Dendritic cell treated with granulocyte-macrophage colony-stimulating factor and Interleukin-4, amounts not matched to agents 40 ng/mL and 50 ng/mL, for 4 days (primary cell): ENCODE measurements around the gene GPR39.
A peak's percentile ranks its signal among the peaks of the same experiment; 100 is the strongest.

Experiments
- H3K27ac Mint-ChIP-seq: one replicate; pipeline ENCODE4 v1.8.0; 2022; ENCODE audit warnings: mild to moderate bottlenecking, mixed read lengths
- H3K27me3 Mint-ChIP-seq: one replicate; pipeline ENCODE4 v1.8.0; 2022; ENCODE audit warnings: mild to moderate bottlenecking, mixed read lengths
- H3K36me3 Mint-ChIP-seq: one replicate; pipeline ENCODE4 v1.8.0; 2022; ENCODE audit warnings: low read depth, mixed read lengths
- H3K4me1 Mint-ChIP-seq: one replicate; pipeline ENCODE4 v1.8.0; 2022; ENCODE audit warnings: low read depth, mixed read lengths
- H3K4me3 Mint-ChIP-seq: one replicate; pipeline ENCODE4 v1.8.0; 2022; ENCODE audit warnings: mild to moderate bottlenecking, moderate library complexity, mixed read lengths
- H3K9me3 Mint-ChIP-seq: one replicate; pipeline ENCODE4 v1.8.0; 2022; ENCODE audit warnings: mixed read lengths
- intact Hi-C: fragments of 100-400 bp; cut with micrococcal nuclease; formaldehyde crosslinking; loops from one replicate; pipeline ENCODE4 v1.15.0; 2022

GPR39 gene

DNA sequence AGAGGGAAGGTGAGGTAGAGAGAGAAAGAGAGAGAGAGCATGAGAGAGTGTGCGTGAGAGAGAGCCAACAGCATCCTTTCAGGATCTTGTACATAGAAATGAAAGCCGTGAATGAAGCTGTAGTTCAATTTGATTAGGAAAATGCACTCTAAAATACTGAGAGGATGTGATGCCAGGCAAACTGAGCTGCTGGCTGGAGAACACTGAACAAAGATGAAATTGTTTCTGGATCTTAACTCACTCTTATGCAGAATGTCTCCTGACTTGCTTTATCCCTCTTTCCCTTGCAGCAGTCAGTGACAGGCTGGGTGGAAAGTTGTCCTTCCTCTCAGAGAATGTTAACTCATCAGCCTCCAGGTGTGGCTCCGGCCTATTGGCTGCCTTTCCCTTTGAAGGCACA lies 242.7 kb downstream of the GPR39 start:
- H3K36me3 Mint-ChIP-seq, result no peaks in the 10 kb centered on the region
- H3K27me3 Mint-ChIP-seq, result peaks cover 11% of the 10 kb centered on the region
- intact Hi-C loops, result no loop called here
- H3K27ac Mint-ChIP-seq, result no peak overlapping the region
- H3K9me3 Mint-ChIP-seq, result no peaks in the 10 kb centered on the region
- no peak overlapping the region for H3K4me3 Mint-ChIP-seq
- H3K4me1 Mint-ChIP-seq, result no peaks in the 10 kb centered on the region

DNA sequence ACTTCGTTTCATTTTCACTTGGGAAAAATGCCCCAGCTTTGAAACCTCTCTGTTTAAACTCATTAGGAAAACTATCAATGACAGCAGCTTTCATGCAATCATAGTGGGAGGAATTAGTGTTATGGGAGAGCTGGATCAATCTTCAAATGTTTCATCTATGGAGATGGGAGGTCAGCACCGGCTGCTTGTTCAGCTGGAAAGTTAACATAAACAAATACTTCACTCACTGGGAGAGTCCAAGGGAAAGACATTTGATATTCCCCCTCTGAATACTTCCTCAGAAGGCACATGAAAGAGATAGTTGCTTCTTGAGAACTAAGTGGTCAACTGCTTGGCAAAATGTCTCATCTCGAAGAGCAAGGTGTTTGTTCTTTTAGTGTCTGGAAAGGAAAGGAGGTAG lies 246.1 kb downstream of the GPR39 start:
- intact Hi-C loops, result loop anchor here (10.0 kb wide), 1 partner anchor 118 kb away; no protein-coding TSS in a partner anchor
- H3K27ac Mint-ChIP-seq, result no peak overlapping the region
- H3K9me3 Mint-ChIP-seq, result no peaks in the 10 kb centered on the region
- no peaks in the 10 kb centered on the region for H3K36me3 Mint-ChIP-seq
- H3K4me3 Mint-ChIP-seq, result no peak overlapping the region
- peaks cover 27% of the 10 kb centered on the region for H3K27me3 Mint-ChIP-seq
- no peaks in the 10 kb centered on the region for H3K4me1 Mint-ChIP-seq

DNA sequence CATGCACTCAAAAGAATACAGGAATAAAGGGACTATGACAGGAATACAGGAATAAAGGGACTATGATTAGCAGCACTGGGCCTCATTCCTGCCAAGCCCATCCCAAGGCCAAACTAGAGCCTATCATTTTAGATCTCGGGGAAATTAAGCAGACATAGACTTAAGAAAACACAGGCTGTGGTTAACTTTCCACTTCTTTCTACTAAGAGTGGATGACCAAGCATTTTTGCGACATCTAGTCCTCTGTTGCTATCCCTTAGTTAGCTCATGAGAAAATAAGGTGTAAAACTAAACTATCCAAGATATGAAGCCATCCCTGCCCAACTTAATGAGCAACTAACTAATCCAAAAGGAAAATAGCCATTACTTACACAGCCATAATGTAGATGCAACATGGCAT lies 247.5 kb downstream of the GPR39 start:
- no peaks in the 10 kb centered on the region for H3K36me3 Mint-ChIP-seq
- H3K4me1 Mint-ChIP-seq, result no peaks in the 10 kb centered on the region
- no peaks in the 10 kb centered on the region for H3K9me3 Mint-ChIP-seq
- no peak overlapping the region for H3K4me3 Mint-ChIP-seq
- H3K27ac Mint-ChIP-seq, result no peak overlapping the region
- H3K27me3 Mint-ChIP-seq, result peaks cover 40% of the 10 kb centered on the region
- intact Hi-C loops, result loop anchor here (10.0 kb wide), 1 partner anchor 119 kb away; no protein-coding TSS in a partner anchor

DNA sequence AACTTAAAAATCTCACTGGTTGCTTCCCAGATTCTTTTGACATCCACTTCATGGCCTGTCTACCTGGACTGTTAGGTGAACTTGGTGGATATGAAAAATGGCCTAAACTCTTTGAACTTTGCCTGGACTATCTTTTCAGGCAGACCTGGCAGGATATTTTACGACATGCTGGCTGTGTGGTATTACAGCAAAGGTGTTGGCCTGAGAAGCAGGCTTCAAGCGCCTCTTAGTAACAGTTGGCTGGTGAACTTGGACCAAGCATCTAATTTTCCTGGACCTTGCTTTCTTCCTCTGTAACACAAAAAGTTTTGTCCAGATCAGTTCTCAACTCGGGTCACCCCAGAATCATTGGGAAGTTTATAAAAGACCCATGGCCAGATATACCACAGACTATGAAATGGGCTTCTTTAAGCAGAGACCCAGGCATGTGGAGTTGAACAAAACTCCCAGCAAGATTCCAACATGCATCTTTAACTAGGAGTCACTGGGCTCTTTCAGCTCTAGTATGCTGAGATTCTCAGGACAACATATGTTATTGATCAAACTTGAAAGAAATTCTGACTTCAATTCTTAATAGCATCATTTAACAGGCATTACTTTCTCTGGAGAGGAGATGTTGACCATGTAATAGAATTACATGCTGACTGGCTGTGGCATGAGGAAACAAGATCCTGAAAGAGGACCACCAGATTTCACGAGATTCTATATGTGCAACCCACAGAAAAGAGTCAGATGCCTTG lies 249.0 kb downstream of the GPR39 start:
- no peak overlapping the region for H3K4me3 Mint-ChIP-seq
- intact Hi-C loops, result loop anchor here (10.0 kb wide), 1 partner anchor 121 kb away; no protein-coding TSS in a partner anchor
- H3K27ac Mint-ChIP-seq, result no peak overlapping the region
- H3K36me3 Mint-ChIP-seq, result no peaks in the 10 kb centered on the region
- H3K9me3 Mint-ChIP-seq, result no peaks in the 10 kb centered on the region
- peaks cover 54% of the 10 kb centered on the region for H3K27me3 Mint-ChIP-seq
- H3K4me1 Mint-ChIP-seq, result no peaks in the 10 kb centered on the region

DNA sequence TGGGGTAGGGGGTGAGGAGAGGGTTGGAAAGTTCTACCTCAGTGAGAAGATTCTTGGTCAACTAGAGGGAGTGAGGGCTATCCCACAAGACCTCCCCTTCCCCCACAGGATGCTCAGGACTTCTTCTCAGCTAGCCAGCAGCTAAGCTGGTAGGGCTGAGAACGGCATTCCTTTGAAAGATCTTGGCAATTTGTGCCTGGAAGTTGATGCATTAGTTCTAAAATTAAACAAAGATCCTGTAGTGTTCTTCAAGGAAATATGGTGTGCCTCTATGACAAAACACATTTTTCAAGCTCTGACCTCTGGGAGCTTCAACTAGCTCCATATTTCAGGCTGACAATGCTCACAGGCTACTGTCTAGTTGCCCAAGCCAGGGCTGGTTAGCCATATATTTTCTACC lies 251.1 kb downstream of the GPR39 start:
- H3K36me3 Mint-ChIP-seq, result no peaks in the 10 kb centered on the region
- intact Hi-C loops, result loop anchor here (10.0 kb wide), 1 partner anchor 123 kb away; no protein-coding TSS in a partner anchor
- H3K9me3 Mint-ChIP-seq, result no peaks in the 10 kb centered on the region
- H3K27ac Mint-ChIP-seq, result no peak overlapping the region
- no peak overlapping the region for H3K4me3 Mint-ChIP-seq
- no peaks in the 10 kb centered on the region for H3K4me1 Mint-ChIP-seq
- H3K27me3 Mint-ChIP-seq, result peaks cover 68% of the 10 kb centered on the region

DNA sequence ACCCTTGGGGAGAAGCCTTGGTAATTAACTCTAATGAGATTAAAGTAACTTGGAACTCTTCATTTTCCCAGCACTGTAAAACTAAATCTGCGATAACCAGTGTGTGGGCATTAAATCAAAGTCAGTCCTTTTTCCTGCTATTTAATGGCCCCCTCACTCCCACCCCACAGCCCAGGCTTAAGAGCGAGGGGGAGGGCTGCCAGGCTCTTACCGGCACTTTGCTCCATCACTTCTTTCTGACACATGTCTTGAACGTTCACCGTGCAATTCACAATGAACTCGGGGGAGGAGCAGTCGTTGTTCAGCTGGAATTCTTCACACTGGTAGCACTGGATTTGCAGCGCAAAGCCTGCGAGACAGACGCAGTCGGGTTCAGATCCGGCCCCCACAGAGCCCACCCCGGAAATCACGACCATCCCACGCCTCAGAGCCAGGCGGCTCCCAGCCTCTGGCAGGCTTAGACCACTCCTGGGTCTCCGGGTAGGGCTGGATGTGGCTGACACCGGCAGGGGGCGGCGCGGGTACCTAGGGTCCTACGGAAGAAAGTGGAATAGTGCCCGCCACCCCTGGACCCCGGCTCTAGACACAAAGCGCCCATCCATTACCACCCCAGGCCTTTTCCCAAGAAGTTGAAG lies 251.7 kb downstream of the GPR39 start:
- intact Hi-C loops, result loop anchor here (10.0 kb wide), 1 partner anchor 124 kb away; no protein-coding TSS in a partner anchor
- no peak overlapping the region for H3K4me3 Mint-ChIP-seq
- no peaks in the 10 kb centered on the region for H3K36me3 Mint-ChIP-seq
- no peak overlapping the region for H3K27ac Mint-ChIP-seq
- H3K27me3 Mint-ChIP-seq, result peaks cover 69% of the 10 kb centered on the region
- H3K9me3 Mint-ChIP-seq, result no peaks in the 10 kb centered on the region
- no peaks in the 10 kb centered on the region for H3K4me1 Mint-ChIP-seq

GRCh38 chr2:132668987-132669907 lies 252.6 kb downstream of the GPR39 start:
- Mint-ChIP-seq H3K27me3 (peaks cover 67% of the 10 kb centered on the region), H3K36me3 (no peaks in the 10 kb centered on the region), H3K4me1 (no peaks in the 10 kb centered on the region), H3K4me3 (no peak overlapping the region), H3K27ac (no peak overlapping the region), H3K9me3 (no peaks in the 10 kb centered on the region)
- intact Hi-C loops, result loop anchor here (10.0 kb wide), 1 partner anchor 124 kb away; no protein-coding TSS in a partner anchor

DNA sequence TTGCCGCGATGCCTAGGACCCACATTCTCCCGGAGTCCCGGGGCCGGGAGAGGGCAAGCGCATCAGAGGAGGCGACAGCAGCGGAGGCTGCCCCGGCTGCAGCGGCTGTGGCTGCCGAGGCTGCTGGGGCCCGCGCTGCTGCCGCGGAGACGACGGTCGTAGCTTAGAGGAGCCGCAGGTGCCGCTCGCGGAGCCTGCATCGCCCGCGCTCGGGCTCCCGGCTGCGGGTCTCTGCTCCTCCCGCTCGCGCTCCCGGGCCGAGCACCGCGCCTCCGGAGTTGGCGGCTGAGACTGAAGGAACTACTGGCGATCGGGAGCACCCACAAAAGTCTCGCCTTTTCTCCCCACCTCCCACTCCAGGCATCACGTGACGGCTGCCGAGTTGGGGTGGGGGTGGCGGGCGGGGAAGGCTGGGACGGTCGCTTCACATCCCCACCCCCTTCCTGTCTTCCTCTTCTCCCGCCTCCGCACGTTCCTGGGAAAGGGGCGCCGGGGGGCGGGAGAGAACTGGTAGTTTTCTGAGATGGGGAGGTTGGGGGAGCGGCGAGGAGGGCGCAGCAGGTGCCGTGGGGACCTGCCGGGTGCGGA lies 253.4 kb downstream of the GPR39 start, which contains the start of gene LYPD1:
TSS of gene LYPD1 (minus strand) at position 298 of the 588 bp plus-strand sequence. CDS start at position 25, 273 bp downstream.
- peaks cover 71% of the 10 kb centered on the region for H3K27me3 Mint-ChIP-seq

GRCh38 chr2:132670496-132671150 lies 254.0 kb downstream of the GPR39 start:
- intact Hi-C loops, result no loop called here
- H3K27ac Mint-ChIP-seq, result no peak overlapping the region
- peak overlapping the region; percentile 52 for H3K4me3 Mint-ChIP-seq
- no peaks in the 10 kb centered on the region for H3K4me1 Mint-ChIP-seq
- H3K36me3 Mint-ChIP-seq, result no peaks in the 10 kb centered on the region
- no peaks in the 10 kb centered on the region for H3K9me3 Mint-ChIP-seq
- peaks cover 74% of the 10 kb centered on the region for H3K27me3 Mint-ChIP-seq

More for the DNA sequence above, 253.4 kb downstream of the GPR39 start, which contains the start of gene LYPD1:
- H3K27ac Mint-ChIP-seq, result no peak within 1 kb of the TSS
- no peaks in the 10 kb centered on the region for H3K9me3 Mint-ChIP-seq
- H3K4me3 Mint-ChIP-seq, result peak within 1 kb of the TSS; percentile 52
- no peaks in the 10 kb centered on the region for H3K4me1 Mint-ChIP-seq
- intact Hi-C loops, result loop anchor here (10.0 kb wide), 1 partner anchor 125 kb away; no protein-coding TSS in a partner anchor
- no peaks in the 10 kb centered on the region for H3K36me3 Mint-ChIP-seq

- no peak overlapping the region for H3K27ac Mint-ChIP-seq
- intact Hi-C loops, result no loop called here
- no peaks in the 10 kb centered on the region for H3K9me3 Mint-ChIP-seq
- H3K4me3 Mint-ChIP-seq, result no peak overlapping the region
- H3K36me3 Mint-ChIP-seq, result no peaks in the 10 kb centered on the region
- peaks cover 76% of the 10 kb centered on the region for H3K27me3 Mint-ChIP-seq
- H3K4me1 Mint-ChIP-seq, result no peaks in the 10 kb centered on the region
Measured at GRCh38 chr2:132671151-132671835, 254.7 kb downstream of the GPR39 start.

DNA sequence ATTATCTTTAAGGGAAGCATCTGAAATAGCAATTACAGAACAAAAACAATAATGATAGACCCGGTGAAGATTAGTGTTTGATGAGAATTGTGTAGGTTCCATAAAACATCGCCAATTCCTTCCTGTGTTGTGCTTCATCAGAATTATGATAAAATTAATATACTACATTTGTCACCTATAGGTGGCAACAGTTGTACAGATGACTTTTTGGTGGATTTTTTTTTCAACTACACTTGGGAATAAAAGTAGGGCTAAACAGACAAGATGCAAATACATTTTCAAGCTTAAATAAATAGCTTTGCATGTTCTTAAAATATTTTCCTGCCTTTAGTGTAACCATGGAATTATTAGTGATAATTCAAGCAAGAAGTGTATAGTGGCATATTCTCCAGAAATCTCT lies 260.4 kb downstream of the GPR39 start:
- Mint-ChIP-seq H3K9me3 (no peaks in the 10 kb centered on the region), H3K27me3 (peaks cover 33% of the 10 kb centered on the region), H3K4me3 (no peak overlapping the region), H3K36me3 (no peaks in the 10 kb centered on the region), H3K27ac (no peak overlapping the region), H3K4me1 (no peaks in the 10 kb centered on the region)
- intact Hi-C loops, result no loop called here

- peaks cover 27% of the 10 kb centered on the region for H3K27me3 Mint-ChIP-seq
- H3K4me3 Mint-ChIP-seq, result no peak overlapping the region
- no peaks in the 10 kb centered on the region for H3K9me3 Mint-ChIP-seq
- intact Hi-C loops, result no loop called here
- no peaks in the 10 kb centered on the region for H3K36me3 Mint-ChIP-seq
- H3K27ac Mint-ChIP-seq, result no peak overlapping the region
- H3K4me1 Mint-ChIP-seq, result no peaks in the 10 kb centered on the region
Measured at GRCh38 chr2:132677661-132678060, 261.1 kb downstream of the GPR39 start.
